ENCODE data around the gene FGF4.

DNA sequence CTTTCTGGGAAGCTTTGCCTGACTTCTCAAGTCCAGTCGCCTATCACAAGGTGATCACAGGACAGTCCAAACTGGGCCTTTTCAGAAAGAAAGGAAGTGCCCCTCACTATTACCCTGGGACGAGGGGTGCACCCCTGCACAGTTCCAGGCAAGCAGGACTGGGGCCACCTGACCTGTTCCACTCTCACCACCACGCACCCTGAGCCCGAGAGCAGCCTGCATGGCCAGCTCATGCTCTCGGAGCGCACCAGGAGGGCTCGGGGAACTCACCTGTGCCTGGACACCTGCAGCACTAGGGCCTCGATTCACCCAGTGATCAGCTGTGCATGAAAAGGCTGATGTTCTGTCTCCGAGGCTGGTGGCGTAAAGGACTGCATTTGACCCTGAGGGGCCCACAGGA, 12.8 kb upstream of the FGF4 start:
- TF ChIP-seq CTCF (IDR thresholded peaks at IDR 0.05; ENCODE audit: borderline replicate concordance, extremely low read depth, low read length, poor library complexity, severe bottlenecking) (no peak), EZH2 (IDR thresholded peaks at IDR 0.05; ENCODE audit: borderline replicate concordance, low read depth, low read length, severe bottlenecking) (no peak)

Measured in DND-41 (cell line).